Measurements from ENCODE around the gene ZNF91. TPM values are rescaled to one million over a fixed set of nuclear protein-coding genes. Genes with fewer than 3 reads are reported as not detected.

ZNF91 gene
- total and polyA plus RNA-seq, 10 of the 15 experiments (the other 5 are each of a cell fraction or from before 2014, with no cell fraction given): 4.6 to 31.1 (median 11.3) TPM

- WGBS (ENCODE audit: insufficient coverage, insufficient replicate concordance, low lambda C conversion rate, missing lambda C conversion rate): 97% methylated on average over 2 of the region's 3 CpGs
- no peak overlapping the region for H3K27ac ChIP-seq (ENCODE audit: control insufficient read depth, insufficient read depth)
- H3K4me1 ChIP-seq (ENCODE audit: control insufficient read depth, insufficient read depth, low read length): no peaks in the 10 kb centered on the region
- peaks cover 0 to 9% of the 10 kb centered on the region in 2 experiments; a peak in 1 of 4 replicates for H3K36me3 ChIP-seq (ENCODE audit: control insufficient read depth in 2 of 2, insufficient read depth in 2 of 2, low read length in 1 of 2)
- no peaks in the 10 kb centered on the region for H3K79me2 ChIP-seq (ENCODE audit: control insufficient read depth, insufficient read depth, low read length)
- no peak for FAIRE-seq
- no TSS peak for BruUV-seq (replicated peaks)
- no peaks in the 10 kb centered on the region for H3K27me3 ChIP-seq (replicated peaks in 1 of 2; ENCODE audit: control insufficient read depth in 2 of 2, insufficient read depth in 2 of 2, low read length in 1 of 2)
- H3K9me3 ChIP-seq (replicated peaks; ENCODE audit: control insufficient read depth, insufficient read depth, low read length): peaks cover 24% of the 10 kb centered on the region; the same call in 2 of the 3 replicates
- DNase-seq (ENCODE audit: low read depth, low spot score): no peak
- intact Hi-C loops (cut with micrococcal nuclease; ENCODE audit: unreplicated experiment) (no loop called here), in situ Hi-C loops (cut with MboI) (no loop called here)
- H3K4me3 ChIP-seq: no peak overlapping the region
- ATAC-seq: no peak
- RAD21 ChIA-PET (ENCODE audit: unreplicated experiment): no interaction called here
- no peak overlapping the region for H2AFZ ChIP-seq (ENCODE audit: control insufficient read depth, low read depth, low read length)
- SMC1A ChIA-PET (ENCODE audit: uncharacterized antibody, unreplicated experiment): no interaction called here
- no peaks in the 10 kb centered on the region for H4K20me1 ChIP-seq (ENCODE audit: control insufficient read depth, insufficient read depth)
- no peak overlapping the region for H3K9ac ChIP-seq (ENCODE audit: control insufficient read depth, insufficient read depth, low read length)
- POLR2A ChIA-PET: no interaction called here
- CTCF ChIA-PET: no interaction called here
- no peak overlapping the region for H3K4me2 ChIP-seq (ENCODE audit: control insufficient read depth, insufficient read depth)
- TF ChIP-seq EZH2 (IDR thresholded peaks at IDR 0.05; ENCODE audit: borderline replicate concordance, control insufficient read depth, low read depth, low read length) (no peak), NFYB (IDR thresholded peaks at IDR 0.05; ENCODE audit: insufficient read depth, low read depth, low read length) (no peak), IRF3 (IDR thresholded peaks at IDR 0.05) (no peak), ZBTB40 (IDR thresholded peaks at IDR 0.05; ENCODE audit: borderline replicate concordance) (no peak), ELK1 (IDR thresholded peaks at IDR 0.05; ENCODE audit: low read depth, low read length) (no peak), HSF1 (IDR thresholded peaks at IDR 0.05; ENCODE audit: low read depth, low read length) (no peak), TAF1 (IDR thresholded peaks at IDR 0.05; ENCODE audit: borderline replicate concordance, low read depth, low read length) (no peak), REST (IDR thresholded peaks at IDR 0.05; ENCODE audit: low read depth, low read length) (no peak), PAX5 (IDR thresholded peaks at IDR 0.05; ENCODE audit: borderline replicate concordance, low read depth, low read length) (no peak), MLLT1 (IDR thresholded peaks at IDR 0.05) (no peak)
Measured at GRCh38 chr19:23365222-23365621, 30.0 kb downstream of the ZNF91 start.
